ENCODE results near the gene TAF1C.

Gene TAF1C

DNA sequence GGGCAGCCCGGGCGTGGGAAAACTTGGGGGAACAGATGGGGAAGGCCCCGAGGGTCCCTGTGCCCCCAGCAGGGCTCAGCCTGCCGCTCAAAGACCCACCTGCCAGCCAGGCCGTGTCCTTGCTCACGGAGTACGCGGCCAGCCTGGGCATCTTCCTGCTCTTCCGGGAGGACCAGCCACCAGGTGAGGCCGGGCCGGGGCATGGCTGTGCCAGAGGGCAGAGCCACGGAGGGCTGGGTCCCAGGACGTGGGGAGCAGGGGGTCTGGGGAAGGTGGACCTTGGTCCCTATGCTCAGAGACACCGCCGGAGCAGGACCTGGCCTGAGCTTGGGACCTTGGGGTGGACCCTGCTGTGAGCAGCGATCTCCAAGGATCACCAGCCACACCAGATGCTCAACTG, 4.6 kb upstream of the TAF1C start:
- H3K79me2 ChIP-seq (ENCODE audit: insufficient read depth, low read length), result peaks cover 4% of the 10 kb centered on the region
- TF ChIP-seq, protein P1, sequence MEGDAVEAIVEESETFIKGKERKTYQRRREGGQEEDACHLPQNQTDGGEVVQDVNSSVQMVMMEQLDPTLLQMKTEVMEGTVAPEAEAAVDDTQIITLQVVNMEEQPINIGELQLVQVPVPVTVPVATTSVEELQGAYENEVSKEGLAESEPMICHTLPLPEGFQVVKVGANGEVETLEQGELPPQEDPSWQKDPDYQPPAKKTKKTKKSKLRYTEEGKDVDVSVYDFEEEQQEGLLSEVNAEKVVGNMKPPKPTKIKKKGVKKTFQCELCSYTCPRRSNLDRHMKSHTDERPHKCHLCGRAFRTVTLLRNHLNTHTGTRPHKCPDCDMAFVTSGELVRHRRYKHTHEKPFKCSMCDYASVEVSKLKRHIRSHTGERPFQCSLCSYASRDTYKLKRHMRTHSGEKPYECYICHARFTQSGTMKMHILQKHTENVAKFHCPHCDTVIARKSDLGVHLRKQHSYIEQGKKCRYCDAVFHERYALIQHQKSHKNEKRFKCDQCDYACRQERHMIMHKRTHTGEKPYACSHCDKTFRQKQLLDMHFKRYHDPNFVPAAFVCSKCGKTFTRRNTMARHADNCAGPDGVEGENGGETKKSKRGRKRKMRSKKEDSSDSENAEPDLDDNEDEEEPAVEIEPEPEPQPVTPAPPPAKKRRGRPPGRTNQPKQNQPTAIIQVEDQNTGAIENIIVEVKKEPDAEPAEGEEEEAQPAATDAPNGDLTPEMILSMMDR (IDR thresholded peaks at IDR 0.05; ENCODE audit: borderline replicate concordance, extremely low read depth, low read length, poor library complexity, severe bottlenecking), result no peak
- no peak for TF ChIP-seq EZH2 (IDR thresholded peaks at IDR 0.05; ENCODE audit: borderline replicate concordance, low read depth, low read length, severe bottlenecking)
- no peaks in the 10 kb centered on the region for H3K27me3 ChIP-seq (ENCODE audit: insufficient read depth, low read length, poor library complexity)
- H4K20me1 ChIP-seq (ENCODE audit: insufficient read depth, low read length), result peaks cover 8% of the 10 kb centered on the region; the same call in 1 of the 2 replicates
- H3K27ac ChIP-seq (ENCODE audit: low read length), result no peak overlapping the region
- no peaks in the 10 kb centered on the region for H3K9me3 ChIP-seq (ENCODE audit: insufficient read depth, low read length, severe bottlenecking)
- DNase-seq (no peak), ATAC-seq (ENCODE audit: insufficient read depth, low read depth) (no peak)
- peaks cover 30% of the 10 kb centered on the region for H3K4me1 ChIP-seq (ENCODE audit: insufficient read depth, low read length)
- no peak overlapping the region for H3K4me2 ChIP-seq (ENCODE audit: insufficient read depth, low read length)
- H3K9ac ChIP-seq (ENCODE audit: low read depth, low read length), result no peak overlapping the region
- no peak overlapping the region for H2AFZ ChIP-seq (ENCODE audit: low read depth, low read length)
- no peaks in the 10 kb centered on the region; the same call in 1 of the 2 replicates for H3K36me3 ChIP-seq (ENCODE audit: insufficient read depth, low read length)
- no peak overlapping the region for H3K4me3 ChIP-seq (ENCODE audit: low read depth in 1 of 2, low read length in 2 of 2)

GRCh38 chr16:84190731-84191388, 4.0 kb upstream of the TAF1C start, which contains the start of gene ADAD2:
ADAD2 (plus strand) TSS chr16:84191157; CDS start chr16:84191231, 74 bp downstream.
- Histone ChIP-seq H2AFZ (ENCODE audit: low read depth, low read length) (no peak within 1 kb of the TSS), H3K36me3 (ENCODE audit: insufficient read depth, low read length) (no peaks in the 10 kb centered on the region; the same call in 1 of the 2 replicates), H3K9me3 (ENCODE audit: insufficient read depth, low read length, severe bottlenecking) (no peaks in the 10 kb centered on the region), H4K20me1 (ENCODE audit: insufficient read depth, low read length) (peaks cover 5% of the 10 kb centered on the region; the same call in 1 of the 2 replicates), H3K4me3 (ENCODE audit: low read depth in 1 of 2, low read length in 2 of 2) (no peak within 1 kb of the TSS), H3K9ac (ENCODE audit: low read depth, low read length) (no peak within 1 kb of the TSS), H3K27me3 (ENCODE audit: insufficient read depth, low read length, poor library complexity) (no peaks in the 10 kb centered on the region), H3K27ac (ENCODE audit: low read length) (no peak within 1 kb of the TSS), H3K4me2 (ENCODE audit: insufficient read depth, low read length) (no peak within 1 kb of the TSS), H3K4me1 (ENCODE audit: insufficient read depth, low read length) (peaks cover 35% of the 10 kb centered on the region), H3K79me2 (ENCODE audit: insufficient read depth, low read length) (peaks cover 10% of the 10 kb centered on the region)
- DNase-seq (peak; percentile 20), ATAC-seq (ENCODE audit: insufficient read depth, low read depth) (no peak)
- TF ChIP-seq, protein P1 (IDR thresholded peaks at IDR 0.05; ENCODE audit: borderline replicate concordance, extremely low read depth, low read length, poor library complexity, severe bottlenecking), result no peak
- no peak for TF ChIP-seq EZH2 (IDR thresholded peaks at IDR 0.05; ENCODE audit: borderline replicate concordance, low read depth, low read length, severe bottlenecking)

DNA sequence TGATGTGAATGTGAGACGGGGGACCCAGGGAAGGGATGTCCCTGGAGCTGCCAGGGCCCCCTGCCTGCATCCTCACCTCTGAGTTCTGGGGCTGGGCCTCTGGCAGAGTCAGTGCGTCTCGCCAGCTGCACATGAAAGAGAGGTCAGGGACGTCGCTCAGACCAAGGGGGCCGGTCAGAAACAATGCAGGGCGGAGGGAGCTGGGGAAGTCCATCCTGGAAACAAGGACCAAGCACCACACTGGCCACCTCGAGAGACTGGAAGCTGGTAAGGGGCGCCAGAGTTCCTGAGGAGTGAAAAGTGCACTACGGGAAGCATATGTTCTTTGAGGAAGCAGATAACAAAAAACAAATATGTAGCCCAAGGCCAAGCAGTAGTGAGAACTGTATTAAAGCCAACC, 2.1 kb downstream of the TAF1C start:
- H3K36me3 ChIP-seq (ENCODE audit: insufficient read depth, low read length), result peaks cover 55% of the 10 kb centered on the region
- TF ChIP-seq EZH2 (IDR thresholded peaks at IDR 0.05; ENCODE audit: borderline replicate concordance, low read depth, low read length, severe bottlenecking), result no peak
- TF ChIP-seq, protein P1 (IDR thresholded peaks at IDR 0.05; ENCODE audit: borderline replicate concordance, extremely low read depth, low read length, poor library complexity, severe bottlenecking), result no peak
- no peaks in the 10 kb centered on the region for H3K27me3 ChIP-seq (ENCODE audit: insufficient read depth, low read length, poor library complexity)
- H3K4me3 ChIP-seq (ENCODE audit: low read depth in 1 of 2, low read length in 2 of 2), result no peak overlapping the region; a peak in 1 of 4 replicates
- peak overlapping the region; percentile 91 for H3K9ac ChIP-seq (ENCODE audit: low read depth, low read length)
- no peak for ATAC-seq (ENCODE audit: insufficient read depth, low read depth)
- no peak overlapping the region for H2AFZ ChIP-seq (ENCODE audit: low read depth, low read length)
- H4K20me1 ChIP-seq (ENCODE audit: insufficient read depth, low read length), result peaks cover 35% of the 10 kb centered on the region
- no peak for DNase-seq
- peak overlapping the region; percentile 3; the same call in 1 of the 2 replicates for H3K27ac ChIP-seq (ENCODE audit: low read length)
- peaks cover 45% of the 10 kb centered on the region for H3K79me2 ChIP-seq (ENCODE audit: insufficient read depth, low read length)
- H3K4me2 ChIP-seq (ENCODE audit: insufficient read depth, low read length), result peak overlapping the region; percentile 79
- H3K9me3 ChIP-seq (ENCODE audit: insufficient read depth, low read length, severe bottlenecking), result no peaks in the 10 kb centered on the region
- peaks cover 27% of the 10 kb centered on the region for H3K4me1 ChIP-seq (ENCODE audit: insufficient read depth, low read length)

All from DND-41 (cell line).